Measurements from ENCODE around the gene PLEKHJ1.
A peak's percentile ranks its signal among the peaks of the same experiment; 100 is the strongest.

PLEKHJ1 gene

DNA sequence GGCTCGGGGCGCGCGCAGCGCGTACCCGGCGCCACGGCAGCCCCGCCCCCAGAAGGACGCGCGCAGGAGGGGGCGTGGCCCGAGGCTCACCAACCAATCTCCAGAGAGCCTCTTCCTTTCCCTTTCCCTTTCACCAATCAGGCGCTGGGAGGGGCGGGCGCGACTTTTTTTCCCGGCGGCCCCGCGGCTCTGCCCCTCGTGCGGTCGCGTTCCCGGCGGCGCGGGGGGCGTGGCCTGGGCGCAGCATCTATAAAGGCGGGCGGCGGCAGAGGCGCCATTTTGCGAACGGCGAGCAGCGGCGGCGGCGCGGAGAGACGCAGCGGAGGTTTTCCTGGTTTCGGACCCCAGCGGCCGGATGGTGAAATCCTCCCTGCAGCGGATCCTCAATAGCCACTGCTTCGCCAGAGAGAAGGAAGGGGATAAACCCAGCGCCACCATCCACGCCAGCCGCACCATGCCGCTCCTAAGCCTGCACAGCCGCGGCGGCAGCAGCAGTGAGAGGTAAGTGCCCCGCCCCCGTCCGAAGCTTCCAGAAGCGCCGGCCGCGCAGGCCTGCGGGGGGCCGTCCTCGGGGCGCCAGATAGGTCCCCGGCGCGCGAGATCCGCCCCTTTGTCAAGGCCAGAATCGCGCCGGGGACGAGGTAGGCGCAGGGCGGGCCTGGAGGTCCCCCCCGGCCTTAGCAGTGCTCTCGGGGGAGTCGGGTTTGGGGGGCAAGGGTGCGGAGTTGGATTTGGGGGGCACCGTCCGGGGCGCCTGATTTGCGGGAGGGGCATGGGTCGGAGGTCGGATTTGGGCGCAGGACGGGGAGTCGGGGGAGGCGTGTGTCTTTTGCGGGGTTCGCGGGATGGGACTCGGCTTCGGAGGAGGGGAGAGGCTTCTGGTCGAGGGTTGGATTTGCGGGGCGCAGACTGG, 33.4 kb upstream of the PLEKHJ1 start:
- peak; percentile 96 for DNase-seq (ENCODE audit: low spot score)

DNA sequence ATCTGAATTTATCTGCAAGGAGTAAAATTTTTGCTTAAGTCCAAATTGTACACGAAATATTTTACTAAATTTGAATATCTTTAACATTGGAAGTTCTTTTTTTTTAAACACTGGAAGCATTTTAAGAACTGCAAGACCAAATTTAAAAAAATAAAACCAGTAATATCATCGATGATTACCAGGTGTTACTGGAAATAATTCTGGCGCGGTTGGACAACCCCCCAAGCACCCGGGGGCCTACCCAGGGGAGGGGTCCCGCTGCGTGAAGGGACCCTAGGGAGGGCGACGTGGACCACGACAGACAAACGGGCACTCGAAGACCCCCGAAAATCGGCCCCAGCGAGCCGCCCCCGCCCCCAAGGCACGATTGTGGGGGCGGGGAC, 32.7 kb upstream of the PLEKHJ1 start:
- DNase-seq (ENCODE audit: low spot score), result no peak

DNA sequence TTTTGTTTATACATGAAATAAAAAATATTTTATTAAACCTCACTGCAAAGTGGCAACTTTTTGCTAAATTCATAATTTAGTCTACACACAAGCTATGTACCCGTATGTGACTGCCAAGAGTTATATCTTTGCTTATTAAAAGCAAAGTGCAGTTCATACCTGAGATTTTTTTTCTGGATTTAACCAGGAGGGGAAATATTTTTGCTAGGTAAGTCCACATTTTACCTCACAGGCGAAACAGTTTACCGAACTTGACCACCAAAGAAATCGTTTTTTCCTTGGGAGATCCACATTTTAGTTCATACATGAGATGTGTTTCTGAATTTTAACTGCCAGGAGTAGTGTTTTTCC, 32.3 kb upstream of the PLEKHJ1 start:
- no peak for DNase-seq (ENCODE audit: low spot score)

DNA sequence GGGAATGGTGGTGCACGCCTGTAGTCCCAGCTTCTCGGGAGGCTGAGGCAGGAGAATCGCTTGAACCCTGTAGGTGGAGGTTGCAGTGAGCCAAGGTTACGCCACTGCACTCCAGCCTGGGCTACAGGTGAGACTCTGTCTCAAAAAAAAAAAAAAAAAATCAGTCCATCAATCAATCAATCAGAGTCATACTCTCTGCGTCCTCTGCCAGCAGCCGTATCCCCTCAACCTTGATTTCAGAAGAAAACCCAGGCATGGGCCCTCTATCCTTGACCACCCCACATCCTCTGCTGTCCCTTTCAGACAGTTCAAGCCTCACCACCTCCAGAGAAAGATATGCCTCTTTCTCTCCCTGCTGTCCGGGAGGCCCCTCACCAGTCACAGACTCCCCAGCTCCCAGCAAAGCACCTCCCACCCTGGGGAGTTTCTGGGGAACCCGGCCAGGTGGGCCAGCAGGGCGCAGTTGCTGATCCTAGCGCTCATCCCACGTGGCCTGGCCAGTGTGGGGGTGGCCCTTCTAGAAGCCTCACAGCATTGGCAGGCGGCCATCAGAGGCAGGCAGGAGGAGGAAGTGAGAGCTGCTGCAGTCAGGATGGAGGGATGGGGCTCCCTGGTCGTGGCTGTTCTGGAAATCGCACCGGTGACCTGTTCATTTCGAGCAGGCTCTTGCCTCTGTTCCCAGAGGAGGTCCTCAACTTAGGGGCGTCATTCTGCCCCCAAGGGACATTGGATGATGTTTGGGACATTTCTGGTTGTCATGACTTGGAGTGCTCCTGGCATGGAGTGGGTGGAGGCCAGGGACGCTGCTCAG, 30.3 kb upstream of the PLEKHJ1 start:
- peak; percentile 45 for DNase-seq (ENCODE audit: low spot score)

DNA sequence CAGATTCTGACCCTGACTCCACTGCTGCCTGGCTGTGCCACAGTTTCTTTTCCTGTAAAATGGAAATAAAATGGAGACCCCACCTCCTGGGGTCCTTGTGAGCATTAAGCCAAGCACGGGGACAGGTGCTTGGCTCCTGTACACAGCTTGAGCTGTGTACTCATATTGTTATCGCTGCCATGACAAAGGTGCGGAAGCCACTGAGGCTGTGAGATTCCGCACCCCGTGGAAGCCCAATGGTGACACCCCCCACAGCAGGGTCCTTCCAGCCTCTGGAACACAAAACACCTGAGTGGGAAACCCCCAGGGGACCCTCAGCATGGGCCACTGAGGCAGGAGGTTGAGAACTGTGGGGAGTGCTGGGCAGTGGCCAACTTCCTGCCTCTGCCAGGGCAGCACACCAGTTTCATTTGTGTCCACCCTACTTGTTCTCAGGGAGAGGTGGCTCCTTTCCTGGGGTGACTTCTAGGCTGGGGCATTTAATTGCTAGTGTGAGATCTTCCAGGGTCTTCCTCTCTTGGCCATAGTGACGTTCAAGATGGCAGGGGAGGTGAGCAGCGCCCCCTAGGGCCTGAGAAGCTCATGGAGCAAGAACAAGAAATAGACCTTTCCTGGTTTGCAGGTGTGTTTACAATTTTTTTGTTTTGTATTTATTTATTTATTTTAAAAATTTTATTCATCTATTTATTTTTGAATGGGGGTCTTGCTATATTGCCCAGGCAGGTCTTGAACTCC, 25.5 kb upstream of the PLEKHJ1 start:
- no peak for DNase-seq (ENCODE audit: low spot score)

DNA sequence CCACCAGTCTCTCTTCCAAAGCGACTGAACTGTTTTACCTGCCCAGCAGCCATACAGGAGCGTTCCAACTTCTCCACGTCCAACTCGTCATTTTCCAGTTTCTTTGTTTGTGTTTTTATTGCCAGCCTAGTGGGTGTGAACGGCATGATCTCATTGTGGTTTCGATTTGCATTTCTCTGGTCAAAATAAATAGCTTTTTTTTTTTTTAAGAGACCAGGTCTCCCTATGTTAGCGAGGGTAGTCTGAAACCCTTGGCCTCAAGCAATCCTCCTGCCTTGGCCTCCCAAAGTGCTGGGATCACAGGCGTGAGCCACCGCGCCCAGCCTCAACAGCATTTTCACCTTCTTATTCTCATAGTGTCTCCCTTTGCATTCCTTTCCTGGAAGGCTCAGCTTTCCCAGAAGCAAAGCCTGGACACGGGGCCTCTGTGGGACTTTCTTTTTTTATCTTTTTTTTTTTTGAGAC, 24.2 kb upstream of the PLEKHJ1 start:
- no peak for DNase-seq (ENCODE audit: low spot score)

DNA sequence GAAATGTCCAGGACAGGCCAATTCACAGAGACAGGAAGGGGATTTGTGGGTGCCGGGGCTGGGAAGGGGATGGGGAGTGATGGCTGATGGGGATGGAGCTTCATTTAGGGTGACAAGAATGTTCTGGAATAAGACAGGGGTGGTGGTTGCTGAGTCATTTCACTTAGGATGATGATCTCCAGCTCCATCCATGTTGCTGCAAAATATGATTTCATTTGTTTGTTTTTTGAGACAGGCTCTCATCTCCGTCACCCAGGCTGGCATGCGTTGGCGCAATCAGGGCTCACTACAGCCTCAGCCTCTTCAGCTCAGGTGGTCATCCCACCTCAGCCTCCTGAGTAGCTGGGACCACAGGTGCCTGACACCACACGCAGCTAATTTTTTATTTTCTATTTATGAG, 23.2 kb upstream of the PLEKHJ1 start:
- no peak for DNase-seq (ENCODE audit: low spot score)

DNA sequence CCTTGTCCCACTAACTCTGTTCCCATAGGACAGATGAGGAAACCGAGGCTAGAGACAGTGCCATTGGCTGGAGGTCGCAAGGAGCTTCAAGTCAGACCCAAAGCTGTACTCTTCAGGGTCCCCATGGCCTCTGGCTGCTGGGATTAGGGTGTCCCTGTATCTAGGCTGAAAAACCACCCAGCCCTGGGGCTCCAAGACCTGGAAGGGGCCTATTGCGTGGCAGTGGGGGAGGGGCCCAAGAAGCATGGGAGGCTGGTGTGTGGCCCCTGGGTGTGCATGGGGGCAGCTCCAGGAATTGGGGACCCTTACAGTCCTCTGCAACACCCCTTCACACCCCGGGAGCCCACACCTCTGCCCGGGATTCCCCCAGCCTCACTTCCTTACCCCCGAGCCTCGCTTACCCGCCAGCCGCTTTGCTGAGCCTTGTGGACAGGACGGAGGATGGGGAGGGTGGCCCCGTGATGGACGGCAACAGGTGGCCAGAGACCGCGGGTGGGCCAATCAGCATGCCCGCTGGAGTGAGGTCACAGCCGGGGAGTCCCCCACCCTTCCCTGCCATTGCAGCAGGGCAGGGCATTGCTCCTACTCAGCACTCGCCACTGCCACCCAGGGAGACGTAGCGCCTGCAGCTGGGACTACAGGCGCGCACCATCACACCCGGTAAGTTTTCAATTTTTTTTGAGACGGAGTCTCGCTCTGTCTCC, 20.0 kb upstream of the PLEKHJ1 start, which contains the start of gene JSRP1:
Gene JSRP1 (minus strand): TSS at position 436 of the 704 bp plus-strand sequence. CDS start 1,103 bp downstream, outside the sequence.
- peak; percentile 85 for DNase-seq (ENCODE audit: low spot score)

DNA sequence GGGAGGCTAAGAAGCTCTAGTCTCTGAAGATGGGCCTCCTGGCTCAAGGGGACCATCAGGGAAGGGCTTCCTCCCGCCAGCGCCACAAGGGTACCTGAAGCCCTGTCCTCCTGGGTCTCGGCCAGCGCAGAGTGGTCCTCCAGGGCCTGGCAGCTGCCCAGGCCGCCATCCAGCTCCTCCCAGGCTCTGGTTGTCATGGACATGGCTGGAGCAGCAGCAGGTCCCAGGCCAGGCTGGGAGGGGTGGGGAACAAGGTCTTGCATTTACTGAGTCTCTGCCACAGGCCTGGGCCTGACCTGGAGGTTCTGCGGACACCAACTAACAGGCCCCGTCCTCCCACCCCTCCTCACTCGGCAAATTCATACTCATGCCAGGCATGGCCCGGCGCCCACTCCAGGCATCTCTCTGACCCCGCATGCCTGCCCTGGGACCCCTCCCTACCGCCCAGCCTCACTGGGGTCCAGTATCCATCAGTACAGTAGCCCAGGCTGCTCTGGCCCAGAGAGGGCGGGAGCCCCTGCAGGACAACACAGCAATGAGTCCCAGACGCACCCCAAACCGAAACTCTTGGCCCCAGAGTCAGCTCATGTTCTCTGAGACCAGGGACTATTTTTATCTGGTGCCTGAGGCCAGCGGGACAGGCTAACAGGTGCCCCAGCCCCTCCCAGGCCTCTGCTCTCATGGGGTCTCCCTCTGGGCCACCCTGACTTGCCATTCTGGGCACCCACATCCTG, 19.1 kb upstream of the PLEKHJ1 start:
- no peak for DNase-seq (ENCODE audit: low spot score)

DNA sequence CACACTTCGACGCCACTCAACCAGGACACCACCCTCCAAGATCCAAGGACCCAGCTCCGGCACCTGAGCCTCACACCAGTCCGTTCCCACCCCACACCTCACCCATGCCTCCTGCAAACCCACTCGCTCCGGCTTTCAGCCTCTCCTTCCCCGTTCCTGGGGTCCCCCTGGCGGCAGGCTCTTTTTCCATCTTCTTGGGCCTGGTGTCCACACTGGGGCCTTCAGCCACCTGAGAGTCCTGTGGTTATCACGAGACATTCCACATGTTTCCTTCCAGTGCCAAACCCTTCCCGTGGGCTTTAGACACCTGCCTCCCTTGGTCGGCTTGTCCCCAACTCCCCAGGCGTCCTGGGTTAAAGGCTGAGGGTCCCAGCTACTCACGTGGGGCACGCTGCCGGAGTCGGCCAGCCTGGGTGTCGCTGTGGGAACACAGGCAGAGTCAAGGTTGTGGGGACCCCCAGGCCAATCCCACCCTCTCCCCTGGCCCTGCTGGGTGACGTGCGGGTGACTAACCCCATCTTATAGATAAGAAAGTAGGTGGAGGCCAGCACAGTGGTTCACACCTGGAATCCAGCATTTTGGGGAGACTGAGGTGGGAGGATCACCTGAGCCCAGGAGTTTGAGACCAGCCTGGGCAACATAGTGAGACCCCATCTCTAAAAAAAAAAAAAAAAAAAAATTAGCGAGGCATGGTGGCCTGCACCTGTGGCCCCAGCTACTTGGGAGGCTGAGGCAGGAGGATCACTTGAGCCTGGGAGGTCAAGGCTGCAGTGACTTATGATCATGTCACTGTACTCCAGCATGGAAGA, 18.1 kb upstream of the PLEKHJ1 start:
- no peak for DNase-seq (ENCODE audit: low spot score)

DNA sequence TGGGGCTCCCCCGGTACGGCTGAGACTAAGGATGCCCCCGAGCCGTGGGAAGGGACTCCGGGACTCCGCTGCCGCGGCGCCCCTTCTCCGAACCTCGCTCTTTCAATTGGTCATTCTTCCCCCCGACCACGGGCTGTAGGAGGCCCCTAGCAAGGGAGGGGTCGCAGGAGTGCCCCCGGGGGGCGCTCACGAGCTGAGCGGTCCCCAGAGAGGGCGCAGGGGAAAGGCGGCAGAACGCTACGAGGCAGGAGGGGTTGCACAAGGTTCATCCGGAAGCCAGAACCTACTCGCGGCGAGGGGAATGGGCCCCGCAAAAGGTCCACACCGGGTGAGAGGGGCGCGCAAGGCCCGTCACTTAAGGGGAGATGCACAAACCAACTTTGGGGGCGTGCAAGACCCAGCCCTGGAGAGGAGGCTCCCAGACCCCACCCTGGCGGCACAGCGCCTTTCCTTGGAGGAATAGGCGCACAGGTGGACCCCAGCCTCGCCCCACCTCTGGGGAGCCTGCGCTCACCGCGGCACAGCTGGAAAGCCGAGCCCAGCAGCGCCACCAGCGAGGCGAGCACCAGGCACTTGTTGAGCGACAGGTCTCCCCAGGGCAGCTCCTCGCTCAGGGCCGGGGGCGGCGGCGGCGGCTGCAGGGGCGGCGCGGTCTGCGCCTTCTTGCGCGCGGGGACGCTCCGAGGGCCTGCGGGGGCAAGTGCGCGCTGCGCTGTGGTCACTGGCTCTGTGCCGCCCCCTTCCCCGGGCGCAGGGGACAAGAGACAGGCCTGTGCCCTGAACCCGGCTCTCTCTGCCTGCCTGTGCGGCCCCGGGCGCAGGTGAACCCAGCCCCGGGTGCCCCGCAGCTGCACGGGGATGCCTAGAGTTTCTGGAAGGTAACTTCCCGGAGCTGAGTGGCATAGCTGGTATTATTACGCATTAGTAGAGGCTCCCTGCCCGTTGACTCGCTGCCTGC, 17.3 kb upstream of the PLEKHJ1 start:
- DNase-seq (ENCODE audit: low spot score), result no peak

DNA sequence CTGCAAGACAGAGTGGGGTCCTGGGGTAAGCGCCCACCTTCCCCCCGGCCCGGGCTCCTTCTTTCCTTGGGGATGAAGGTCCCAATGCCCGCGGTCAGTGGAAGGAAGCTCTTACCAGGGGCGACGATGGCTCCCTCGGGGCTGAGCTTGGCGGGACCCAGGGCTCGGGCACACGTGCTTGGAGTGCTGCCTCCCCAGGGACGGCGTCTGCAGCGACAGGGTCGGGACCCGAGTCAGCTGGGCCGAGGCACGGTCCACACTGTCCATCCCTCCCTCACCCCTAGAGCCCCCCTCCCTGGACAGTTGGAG, 16.6 kb upstream of the PLEKHJ1 start:
- no peak for DNase-seq (ENCODE audit: low spot score)

DNA sequence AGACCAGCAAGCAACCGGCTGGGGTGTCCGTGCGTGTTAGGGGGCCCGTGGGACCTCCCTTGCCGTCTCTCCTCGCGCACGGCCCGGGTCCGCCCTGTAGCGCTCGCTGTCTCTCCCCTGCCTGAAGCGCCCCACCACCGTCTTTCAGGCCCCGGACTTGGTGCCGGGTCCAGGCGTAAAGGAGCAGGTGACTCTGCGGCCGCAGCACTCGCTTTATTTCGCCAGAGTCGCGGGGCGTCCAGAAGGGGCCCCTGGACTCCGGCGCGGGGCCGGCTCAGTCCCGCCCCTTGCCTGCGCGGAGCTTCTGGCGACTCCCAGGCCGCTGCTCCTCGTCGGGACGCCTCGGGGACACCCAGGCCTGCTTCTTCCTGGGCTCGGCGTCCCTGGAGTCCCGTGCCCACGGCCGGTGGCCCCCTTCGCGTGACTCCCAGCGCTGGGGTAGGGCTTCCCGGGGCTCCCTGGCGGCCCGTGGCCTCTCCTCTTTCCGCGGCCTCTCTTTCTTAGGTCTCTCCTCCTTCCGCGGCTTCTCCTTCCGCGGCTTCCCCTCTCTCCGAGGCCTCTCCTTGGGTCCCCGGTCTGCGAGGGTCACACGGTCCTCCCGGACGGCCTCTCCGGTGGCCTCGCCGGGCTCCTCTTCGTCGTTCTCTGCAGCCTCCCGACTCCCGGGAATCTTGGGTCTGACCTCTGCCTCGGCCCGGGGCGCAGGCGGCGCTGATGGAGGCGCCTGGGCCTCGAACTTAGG, 16.1 kb upstream of the PLEKHJ1 start:
- no peak for DNase-seq (ENCODE audit: low spot score)

DNA sequence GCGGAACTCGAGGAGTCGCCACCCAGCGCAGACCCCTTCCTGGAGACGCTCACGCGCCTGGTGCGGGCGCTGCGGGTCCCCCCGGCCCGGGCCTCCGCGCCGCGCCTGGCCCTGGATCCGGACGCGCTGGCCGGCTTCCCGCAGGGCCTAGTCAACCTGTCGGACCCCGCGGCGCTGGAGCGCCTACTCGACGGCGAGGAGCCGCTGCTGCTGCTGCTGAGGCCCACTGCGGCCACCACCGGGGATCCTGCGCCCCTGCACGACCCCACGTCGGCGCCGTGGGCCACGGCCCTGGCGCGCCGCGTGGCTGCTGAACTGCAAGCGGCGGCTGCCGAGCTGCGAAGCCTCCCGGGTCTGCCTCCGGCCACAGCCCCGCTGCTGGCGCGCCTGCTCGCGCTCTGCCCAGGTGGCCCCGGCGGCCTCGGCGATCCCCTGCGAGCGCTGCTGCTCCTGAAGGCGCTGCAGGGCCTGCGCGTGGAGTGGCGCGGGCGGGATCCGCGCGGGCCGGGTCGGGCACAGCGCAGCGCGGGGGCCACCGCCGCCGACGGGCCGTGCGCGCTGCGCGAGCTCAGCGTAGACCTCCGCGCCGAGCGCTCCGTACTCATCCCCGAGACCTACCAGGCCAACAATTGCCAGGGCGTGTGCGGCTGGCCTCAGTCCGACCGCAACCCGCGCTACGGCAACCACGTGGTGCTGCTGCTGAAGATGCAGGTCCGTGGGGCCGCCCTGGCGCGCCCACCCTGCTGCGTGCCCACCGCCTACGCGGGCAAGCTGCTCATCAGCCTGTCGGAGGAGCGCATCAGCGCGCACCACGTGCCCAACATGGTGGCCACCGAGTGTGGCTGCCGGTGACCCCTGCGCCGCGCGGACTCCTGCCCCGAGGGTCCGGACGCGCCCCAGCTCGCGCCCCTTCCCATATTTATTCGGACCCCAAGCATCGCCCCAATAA, 15.3 kb upstream of the PLEKHJ1 start:
- no peak for DNase-seq (ENCODE audit: low spot score)

DNA sequence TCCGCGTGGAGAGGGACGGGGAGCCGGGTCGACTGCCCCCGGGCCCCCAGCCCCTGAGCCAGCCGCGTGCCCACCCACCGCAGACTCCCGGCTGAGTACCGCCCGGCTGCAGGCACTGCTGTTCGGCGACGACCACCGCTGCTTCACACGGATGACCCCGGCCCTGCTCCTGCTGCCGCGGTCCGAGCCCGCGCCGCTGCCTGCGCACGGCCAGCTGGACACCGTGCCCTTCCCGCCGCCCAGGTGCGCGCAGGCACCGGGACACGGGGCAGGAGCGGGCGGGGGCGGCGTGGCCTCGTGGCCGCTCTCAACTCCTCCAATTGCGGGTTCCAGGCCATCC, 14.6 kb upstream of the PLEKHJ1 start:
- no peak for DNase-seq (ENCODE audit: low spot score)

DNA sequence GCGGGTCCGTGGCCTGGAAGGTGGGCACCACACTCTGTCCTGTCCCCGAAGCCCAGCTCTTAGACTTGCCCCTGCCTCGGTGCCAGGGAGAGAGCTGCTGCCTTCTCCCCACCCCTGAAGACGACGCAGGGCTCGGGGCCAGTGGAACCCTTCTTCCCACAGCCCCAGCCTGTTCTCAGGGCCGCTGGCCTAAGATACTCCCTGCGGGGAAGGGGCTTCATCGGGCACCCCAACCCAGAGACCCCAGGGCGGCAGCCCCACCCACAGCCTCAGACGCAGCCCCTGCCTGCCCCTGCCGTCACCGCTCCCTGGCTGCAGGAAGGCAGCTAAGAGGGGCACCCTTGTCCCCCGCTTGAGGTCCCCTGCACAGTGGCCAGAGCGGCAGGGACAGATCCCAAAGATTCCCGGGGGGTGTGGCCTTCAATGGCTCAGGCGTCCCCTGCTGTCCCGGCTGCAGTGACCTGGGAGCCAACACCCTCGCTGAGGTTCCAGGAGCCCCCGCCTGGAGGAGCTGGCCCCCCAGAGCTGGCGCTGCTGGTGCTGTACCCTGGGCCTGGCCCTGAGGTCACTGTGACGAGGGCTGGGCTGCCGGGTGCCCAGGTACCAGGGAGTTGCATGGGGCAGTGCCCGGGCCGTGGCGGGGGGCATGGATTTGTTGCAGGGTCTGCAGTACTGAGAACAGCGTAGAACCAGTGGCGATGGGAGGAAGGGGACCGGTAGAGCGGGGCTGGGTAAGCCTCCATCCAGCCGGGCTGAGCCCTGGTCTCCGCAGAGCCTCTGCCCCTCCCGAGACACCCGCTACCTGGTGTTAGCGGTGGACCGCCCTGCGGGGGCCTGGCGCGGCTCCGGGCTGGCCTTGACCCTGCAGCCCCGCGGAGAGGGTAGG, 14.0 kb upstream of the PLEKHJ1 start:
- DNase-seq (ENCODE audit: low spot score), result no peak

All from RKO (cell line).